Measurements from ENCODE around the gene FGF9. TPM values are rescaled to one million over a fixed set of nuclear protein-coding genes. Genes with fewer than 3 reads are reported as not detected.
A peak's percentile ranks its signal among the peaks of the same experiment; 100 is the strongest.

FGF9 gene
- total and polyA plus RNA-seq, 5 experiments from 2014 or later = 1.3 to 5.0 (median 3.5) TPM

GRCh38 chr13:21675095-21675991 lies 4.5 kb downstream of the FGF9 start:
- POLR2A ChIA-PET = interaction anchor here (0.7 to 1.3 kb wide), 4 partner anchors 10 to 604 kb away, joined by 3 to 5 read pairs (median 3); partner anchors contain the start of gene MICU2
- H3K4me1 Mint-ChIP-seq = peaks cover 11 to 43% (median 34%) of the 10 kb centered on the region in 4 donors
- H3K27me3 Mint-ChIP-seq = peaks cover 0 to 22% (median 4%) of the 10 kb centered on the region in 5 donors
- ATAC-seq (peak; percentile 7 to 31), DNase-seq (peak in 9 of 10 donors; percentile 24 to 79 (median 48))
- H3K36me3 Mint-ChIP-seq = no peaks in the 10 kb centered on the region
- H3K4me3 Mint-ChIP-seq = peak overlapping the region; percentile 78 to 97 (median 90)
- peak overlapping the region in 7 of 10 donors; percentile 15 to 78 (median 41) for H3K27ac Mint-ChIP-seq
- H3K9me3 Mint-ChIP-seq = no peaks in the 10 kb centered on the region

GRCh38 chr13:21676611-21677021 lies 5.7 kb downstream of the FGF9 start:
- no peak for ATAC-seq

GRCh38 chr13:21677075-21677623 lies 6.3 kb downstream of the FGF9 start:
- Mint-ChIP-seq H3K27me3 (peaks cover 0 to 17% (median 4%) of the 10 kb centered on the region in 5 donors), H3K4me1 (peaks cover 6 to 26% (median 21%) of the 10 kb centered on the region in 4 donors), H3K36me3 (no peaks in the 10 kb centered on the region), H3K4me3 (peak overlapping the region in 4 of 10 donors; percentile 19 to 90 (median 27)), H3K9me3 (no peaks in the 10 kb centered on the region), H3K27ac (peak overlapping the region in 2 of 10 donors; percentile 7 to 31)
- no peak for ATAC-seq
- POLR2A ChIA-PET = interaction anchor here (1.5 kb wide), 1 partner anchor 8 kb away, joined by 4 read pairs; no protein-coding TSS in a partner anchor
- no peak for DNase-seq

More at GRCh38 chr13:21676611-21677021, 5.7 kb downstream of the FGF9 start:
- H3K36me3 Mint-ChIP-seq = no peaks in the 10 kb centered on the region
- H3K27ac Mint-ChIP-seq = no peak overlapping the region
- DNase-seq = peak in 1 of 10 donors; percentile 67
- peak overlapping the region in 9 of 10 donors; percentile 24 to 97 (median 82) for H3K4me3 Mint-ChIP-seq
- peaks cover 8 to 31% (median 27%) of the 10 kb centered on the region in 4 donors for H3K4me1 Mint-ChIP-seq
- no peaks in the 10 kb centered on the region for H3K9me3 Mint-ChIP-seq
- H3K27me3 Mint-ChIP-seq = peaks cover 0 to 19% (median 4%) of the 10 kb centered on the region in 5 donors
- POLR2A ChIA-PET = interaction anchor here (1.3 kb wide), 1 partner anchor 73 kb away, joined by 5 read pairs; the partner anchor contains the start of gene MICU2

- no peak overlapping the region for H3K27ac Mint-ChIP-seq
- peaks cover 0 to 8% (median 0%) of the 10 kb centered on the region in 5 donors for H3K27me3 Mint-ChIP-seq
- H3K4me1 Mint-ChIP-seq = no peaks in the 10 kb centered on the region
- no peak for ATAC-seq
- H3K36me3 Mint-ChIP-seq = no peaks in the 10 kb centered on the region
- no peaks in the 10 kb centered on the region for H3K9me3 Mint-ChIP-seq
- POLR2A ChIA-PET = no interaction called here
- no peak for DNase-seq
- H3K4me3 Mint-ChIP-seq = no peak overlapping the region
These were observed 12.3 kb downstream of the FGF9 start for GRCh38 chr13:21683034-21683733.

GRCh38 chr13:21684576-21684975 lies 13.7 kb downstream of the FGF9 start:
- Mint-ChIP-seq H3K36me3 (no peaks in the 10 kb centered on the region), H3K9me3 (no peaks in the 10 kb centered on the region), H3K27ac (no peak overlapping the region), H3K27me3 (peaks cover 0 to 6% (median 0%) of the 10 kb centered on the region in 5 donors), H3K4me1 (no peaks in the 10 kb centered on the region), H3K4me3 (no peak overlapping the region)
- DNase-seq = no peak
- ATAC-seq = no peak
- POLR2A ChIA-PET = no interaction called here

GRCh38 chr13:21685485-21686064 lies 14.7 kb downstream of the FGF9 start:
- peaks cover 0 to 7% (median 0%) of the 10 kb centered on the region in 3 donors for H3K36me3 Mint-ChIP-seq
- H3K27ac Mint-ChIP-seq = no peak overlapping the region
- H3K27me3 Mint-ChIP-seq = peaks cover 0 to 9% (median 0%) of the 10 kb centered on the region in 5 donors
- peaks cover 0 to 4% (median 0%) of the 10 kb centered on the region in 4 donors for H3K4me1 Mint-ChIP-seq
- no peaks in the 10 kb centered on the region for H3K9me3 Mint-ChIP-seq
- DNase-seq = no peak
- POLR2A ChIA-PET = interaction anchor here (0.5 kb wide), 1 partner anchor 10 kb away, joined by 3 read pairs; no protein-coding TSS in a partner anchor
- ATAC-seq = no peak
- H3K4me3 Mint-ChIP-seq = no peak overlapping the region

GRCh38 chr13:21686751-21687391 lies 16.0 kb downstream of the FGF9 start:
- Mint-ChIP-seq H3K4me3 (no peak overlapping the region), H3K27me3 (peaks cover 0 to 9% (median 0%) of the 10 kb centered on the region in 5 donors), H3K27ac (no peak overlapping the region), H3K36me3 (peaks cover 0 to 7% (median 0%) of the 10 kb centered on the region in 3 donors), H3K4me1 (peaks cover 0 to 4% (median 0%) of the 10 kb centered on the region in 4 donors), H3K9me3 (no peaks in the 10 kb centered on the region)
- DNase-seq = no peak
- ATAC-seq = no peak
- POLR2A ChIA-PET = no interaction called here

- POLR2A ChIA-PET = no interaction called here
- H3K4me3 Mint-ChIP-seq = no peak overlapping the region
- ATAC-seq (no peak), DNase-seq (no peak)
- peaks cover 0 to 9% (median 0%) of the 10 kb centered on the region in 5 donors for H3K27me3 Mint-ChIP-seq
- no peaks in the 10 kb centered on the region for H3K9me3 Mint-ChIP-seq
- H3K36me3 Mint-ChIP-seq = peaks cover 0 to 8% (median 0%) of the 10 kb centered on the region in 3 donors
- H3K27ac Mint-ChIP-seq = no peak overlapping the region
- peaks cover 0 to 4% (median 0%) of the 10 kb centered on the region in 4 donors for H3K4me1 Mint-ChIP-seq
These were observed 17.2 kb downstream of the FGF9 start for GRCh38 chr13:21688056-21688455.

- peaks cover 0 to 7% (median 0%) of the 10 kb centered on the region in 5 donors for H3K27me3 Mint-ChIP-seq
- DNase-seq (no peak), ATAC-seq (no peak)
- peaks cover 0 to 9% (median 0%) of the 10 kb centered on the region in 3 donors for H3K36me3 Mint-ChIP-seq
- peaks cover 0 to 4% (median 0%) of the 10 kb centered on the region in 4 donors for H3K4me1 Mint-ChIP-seq
- H3K27ac Mint-ChIP-seq = no peak overlapping the region
- no peaks in the 10 kb centered on the region for H3K9me3 Mint-ChIP-seq
- POLR2A ChIA-PET = no interaction called here
- no peak overlapping the region for H3K4me3 Mint-ChIP-seq
These were observed 18.2 kb downstream of the FGF9 start for GRCh38 chr13:21689097-21689496.

- POLR2A ChIA-PET = no interaction called here
- peaks cover 0 to 4% (median 0%) of the 10 kb centered on the region in 4 donors for H3K4me1 Mint-ChIP-seq
- peaks cover 0 to 9% (median 0%) of the 10 kb centered on the region in 3 donors for H3K36me3 Mint-ChIP-seq
- H3K27ac Mint-ChIP-seq = no peak overlapping the region
- no peaks in the 10 kb centered on the region for H3K9me3 Mint-ChIP-seq
- peaks cover 0 to 6% (median 0%) of the 10 kb centered on the region in 5 donors for H3K27me3 Mint-ChIP-seq
- no peak overlapping the region for H3K4me3 Mint-ChIP-seq
- no peak for DNase-seq
- ATAC-seq = no peak
These were observed 20.1 kb downstream of the FGF9 start for GRCh38 chr13:21690955-21691354.

GRCh38 chr13:21691500-21691899 lies 20.6 kb downstream of the FGF9 start:
- ATAC-seq (no peak), DNase-seq (no peak)
- POLR2A ChIA-PET = interaction anchor here (1.0 kb wide), 1 partner anchor 18 kb away, joined by 3 read pairs; no protein-coding TSS in a partner anchor
- Mint-ChIP-seq H3K4me3 (no peak overlapping the region), H3K27ac (no peak overlapping the region), H3K36me3 (peaks cover 0 to 9% (median 0%) of the 10 kb centered on the region in 3 donors), H3K9me3 (no peaks in the 10 kb centered on the region), H3K27me3 (peaks cover 0 to 6% (median 0%) of the 10 kb centered on the region in 5 donors), H3K4me1 (peaks cover 0 to 4% (median 0%) of the 10 kb centered on the region in 4 donors)
